H1 (cell line): ENCODE results near the gene PCTP. TPM values are rescaled to one million over a fixed set of nuclear protein-coding genes. Genes with fewer than 3 reads are reported as not detected.

Source experiments
- BACH1 ChIP-seq: IDR thresholded peaks from 2 replicates; pipeline ENCODE4 v1.6.1; 2012; ENCODE audit warnings: low read length, improper control_type of control experiment
- BRCA1 ChIP-seq: IDR thresholded peaks from 2 replicates; pipeline ENCODE4 v1.6.1; 2012; ENCODE audit warnings: low read depth, low read length, improper control_type of control experiment
- GTF2F1 ChIP-seq: IDR thresholded peaks from 2 replicates; pipeline ENCODE4 v1.6.1; 2012; ENCODE audit warnings: low read depth, low read length, improper control_type of control experiment, borderline replicate concordance
- HDAC2 ChIP-seq, 2 experiments: fragments of 300-600 bp in 1 of 2; sonication (generic) in 1 of 2; IDR thresholded peaks; 2 replicates each; pipeline ENCODE4 v1.6.1; 2011 to 2012; ENCODE audit warnings: low read depth in 2 of 2, low read length in 2 of 2, mild to moderate bottlenecking in 2 of 2, moderate library complexity in 2 of 2, borderline replicate concordance in 1 of 2, inconsistent platforms in 1 of 2
- KDM4A ChIP-seq: IDR thresholded peaks from one replicate; pipeline ENCODE4 v1.7.1; 2012; ENCODE audit warnings: low read depth, mild to moderate bottlenecking, moderate library complexity, low read length, inconsistent platforms; ENCODE audit not compliant: severe bottlenecking
- KDM5A ChIP-seq: fragments of 200-600 bp; IDR thresholded peaks from 2 replicates; pipeline ENCODE4 v1.7.1; 2012; ENCODE audit warnings: mild to moderate bottlenecking, low read length, inconsistent platforms, mixed read lengths
- RAD21 ChIP-seq, 2 experiments: IDR thresholded peaks in 1 of 2; conservative IDR thresholded peaks in 1 of 2; 2 replicates each; pipeline ENCODE4 v1.6.1; 2011; ENCODE audit warnings: low read depth in 2 of 2, low read length in 2 of 2, improper control_type of control experiment in 1 of 2, inconsistent platforms in 1 of 2, mild to moderate bottlenecking in 1 of 2, moderate library complexity in 1 of 2
- RFX5 ChIP-seq: IDR thresholded peaks from 2 replicates; pipeline ENCODE4 v1.6.1; 2011; ENCODE audit warnings: low read depth, low read length, improper control_type of control experiment, borderline replicate concordance
- SAP30 ChIP-seq: fragments of 300-600 bp; sonication (generic); IDR thresholded peaks from 2 replicates; pipeline ENCODE4 v1.7.1; 2012; ENCODE audit warnings: low read length, moderate library complexity, mild to moderate bottlenecking, inconsistent platforms; ENCODE audit not compliant: insufficient read depth, insufficient replicate concordance
- SP4 ChIP-seq: IDR thresholded peaks from 2 replicates; pipeline ENCODE4 v1.6.1; 2012; ENCODE audit warnings: low read length, inconsistent platforms
- TAF1 ChIP-seq: IDR thresholded peaks from 2 replicates; pipeline ENCODE4 v1.6.1; 2011; ENCODE audit warnings: mild to moderate bottlenecking, low read depth, low read length
- polyA plus RNA-seq, 7 experiments: library from polyadenylated mRNA; depleted of rRNA in 3 of 7; stranded (reverse) in 5 of 7; unstranded in 2 of 7; fragments of >200 nt in 5 of 7; fragments of 200-250 nt in 2 of 7; gene quantifications; 1 replicate in 5 of 7; 2 replicates in 1 of 7; 4 replicates in 1 of 7; pipeline versions ENCODE4 v1.2.1 to v1.2.3, GENCODE V29; 2011 to 2013; ENCODE audit warnings: missing spikeins in 2 of 7, mixed read lengths in 2 of 7
- total RNA-seq: library from RNA; stranded (reverse); fragmentation: NEBNext Ultra II Directional; extraction: Animal tissue kit (Norgen Biotek cat#: 25700); gene quantifications from 2 replicates; pipeline ENCODE4 v1.2.1, GENCODE V29; 2021
- TF ChIP-seq, protein P1 (sequence below): fragments of 300-600 bp; sonication (generic); IDR thresholded peaks from 2 replicates; pipeline ENCODE4 v1.7.1; 2012; ENCODE audit warnings: low read length, moderate library complexity, mild to moderate bottlenecking, inconsistent platforms; ENCODE audit not compliant: insufficient replicate concordance

The PCTP gene
- total and polyA plus RNA-seq, 2 of the 8 experiments (the other 6 are each of a cell fraction or from before 2014, with no cell fraction given): 14.1 to 14.6 TPM

- TF ChIP-seq, protein P1, sequence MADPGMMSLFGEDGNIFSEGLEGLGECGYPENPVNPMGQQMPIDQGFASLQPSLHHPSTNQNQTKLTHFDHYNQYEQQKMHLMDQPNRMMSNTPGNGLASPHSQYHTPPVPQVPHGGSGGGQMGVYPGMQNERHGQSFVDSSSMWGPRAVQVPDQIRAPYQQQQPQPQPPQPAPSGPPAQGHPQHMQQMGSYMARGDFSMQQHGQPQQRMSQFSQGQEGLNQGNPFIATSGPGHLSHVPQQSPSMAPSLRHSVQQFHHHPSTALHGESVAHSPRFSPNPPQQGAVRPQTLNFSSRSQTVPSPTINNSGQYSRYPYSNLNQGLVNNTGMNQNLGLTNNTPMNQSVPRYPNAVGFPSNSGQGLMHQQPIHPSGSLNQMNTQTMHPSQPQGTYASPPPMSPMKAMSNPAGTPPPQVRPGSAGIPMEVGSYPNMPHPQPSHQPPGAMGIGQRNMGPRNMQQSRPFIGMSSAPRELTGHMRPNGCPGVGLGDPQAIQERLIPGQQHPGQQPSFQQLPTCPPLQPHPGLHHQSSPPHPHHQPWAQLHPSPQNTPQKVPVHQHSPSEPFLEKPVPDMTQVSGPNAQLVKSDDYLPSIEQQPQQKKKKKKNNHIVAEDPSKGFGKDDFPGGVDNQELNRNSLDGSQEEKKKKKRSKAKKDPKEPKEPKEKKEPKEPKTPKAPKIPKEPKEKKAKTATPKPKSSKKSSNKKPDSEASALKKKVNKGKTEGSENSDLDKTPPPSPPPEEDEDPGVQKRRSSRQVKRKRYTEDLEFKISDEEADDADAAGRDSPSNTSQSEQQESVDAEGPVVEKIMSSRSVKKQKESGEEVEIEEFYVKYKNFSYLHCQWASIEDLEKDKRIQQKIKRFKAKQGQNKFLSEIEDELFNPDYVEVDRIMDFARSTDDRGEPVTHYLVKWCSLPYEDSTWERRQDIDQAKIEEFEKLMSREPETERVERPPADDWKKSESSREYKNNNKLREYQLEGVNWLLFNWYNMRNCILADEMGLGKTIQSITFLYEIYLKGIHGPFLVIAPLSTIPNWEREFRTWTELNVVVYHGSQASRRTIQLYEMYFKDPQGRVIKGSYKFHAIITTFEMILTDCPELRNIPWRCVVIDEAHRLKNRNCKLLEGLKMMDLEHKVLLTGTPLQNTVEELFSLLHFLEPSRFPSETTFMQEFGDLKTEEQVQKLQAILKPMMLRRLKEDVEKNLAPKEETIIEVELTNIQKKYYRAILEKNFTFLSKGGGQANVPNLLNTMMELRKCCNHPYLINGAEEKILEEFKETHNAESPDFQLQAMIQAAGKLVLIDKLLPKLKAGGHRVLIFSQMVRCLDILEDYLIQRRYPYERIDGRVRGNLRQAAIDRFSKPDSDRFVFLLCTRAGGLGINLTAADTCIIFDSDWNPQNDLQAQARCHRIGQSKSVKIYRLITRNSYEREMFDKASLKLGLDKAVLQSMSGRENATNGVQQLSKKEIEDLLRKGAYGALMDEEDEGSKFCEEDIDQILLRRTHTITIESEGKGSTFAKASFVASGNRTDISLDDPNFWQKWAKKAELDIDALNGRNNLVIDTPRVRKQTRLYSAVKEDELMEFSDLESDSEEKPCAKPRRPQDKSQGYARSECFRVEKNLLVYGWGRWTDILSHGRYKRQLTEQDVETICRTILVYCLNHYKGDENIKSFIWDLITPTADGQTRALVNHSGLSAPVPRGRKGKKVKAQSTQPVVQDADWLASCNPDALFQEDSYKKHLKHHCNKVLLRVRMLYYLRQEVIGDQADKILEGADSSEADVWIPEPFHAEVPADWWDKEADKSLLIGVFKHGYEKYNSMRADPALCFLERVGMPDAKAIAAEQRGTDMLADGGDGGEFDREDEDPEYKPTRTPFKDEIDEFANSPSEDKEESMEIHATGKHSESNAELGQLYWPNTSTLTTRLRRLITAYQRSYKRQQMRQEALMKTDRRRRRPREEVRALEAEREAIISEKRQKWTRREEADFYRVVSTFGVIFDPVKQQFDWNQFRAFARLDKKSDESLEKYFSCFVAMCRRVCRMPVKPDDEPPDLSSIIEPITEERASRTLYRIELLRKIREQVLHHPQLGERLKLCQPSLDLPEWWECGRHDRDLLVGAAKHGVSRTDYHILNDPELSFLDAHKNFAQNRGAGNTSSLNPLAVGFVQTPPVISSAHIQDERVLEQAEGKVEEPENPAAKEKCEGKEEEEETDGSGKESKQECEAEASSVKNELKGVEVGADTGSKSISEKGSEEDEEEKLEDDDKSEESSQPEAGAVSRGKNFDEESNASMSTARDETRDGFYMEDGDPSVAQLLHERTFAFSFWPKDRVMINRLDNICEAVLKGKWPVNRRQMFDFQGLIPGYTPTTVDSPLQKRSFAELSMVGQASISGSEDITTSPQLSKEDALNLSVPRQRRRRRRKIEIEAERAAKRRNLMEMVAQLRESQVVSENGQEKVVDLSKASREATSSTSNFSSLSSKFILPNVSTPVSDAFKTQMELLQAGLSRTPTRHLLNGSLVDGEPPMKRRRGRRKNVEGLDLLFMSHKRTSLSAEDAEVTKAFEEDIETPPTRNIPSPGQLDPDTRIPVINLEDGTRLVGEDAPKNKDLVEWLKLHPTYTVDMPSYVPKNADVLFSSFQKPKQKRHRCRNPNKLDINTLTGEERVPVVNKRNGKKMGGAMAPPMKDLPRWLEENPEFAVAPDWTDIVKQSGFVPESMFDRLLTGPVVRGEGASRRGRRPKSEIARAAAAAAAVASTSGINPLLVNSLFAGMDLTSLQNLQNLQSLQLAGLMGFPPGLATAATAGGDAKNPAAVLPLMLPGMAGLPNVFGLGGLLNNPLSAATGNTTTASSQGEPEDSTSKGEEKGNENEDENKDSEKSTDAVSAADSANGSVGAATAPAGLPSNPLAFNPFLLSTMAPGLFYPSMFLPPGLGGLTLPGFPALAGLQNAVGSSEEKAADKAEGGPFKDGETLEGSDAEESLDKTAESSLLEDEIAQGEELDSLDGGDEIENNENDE: no peak
- no peak for TF ChIP-seq SAP30
- TF ChIP-seq BACH1: no peak
- TF ChIP-seq GTF2F1: no peak
- TF ChIP-seq SP4: no peak
- TF ChIP-seq KDM4A: no peak
- TF ChIP-seq BRCA1: no peak
- TF ChIP-seq RFX5: no peak
- TF ChIP-seq HDAC2 (IDR thresholded peaks at IDR 0.05; ENCODE audit: borderline replicate concordance in 1 of 2, low read depth in 2 of 2, low read length in 2 of 2): no peak
- no peak for TF ChIP-seq KDM5A
- TF ChIP-seq RAD21 (IDR thresholded peaks at IDR 0.05 in 1 of 2, conservative IDR thresholded peaks at IDR 0.05 in 1 of 2; ENCODE audit: low read depth in 2 of 2, low read length in 2 of 2): no peak
- no peak for TF ChIP-seq TAF1
These were observed 33.4 kb upstream of the PCTP start (continued) for GRCh38 chr17:55717432-55717831.
